Measurements from ENCODE around the gene BRD3. TPM values are rescaled to one million over a fixed set of nuclear protein-coding genes. Genes with fewer than 3 reads are reported as not detected.
A peak's percentile ranks its signal among the peaks of the same experiment; 100 is the strongest.

BRD3 gene
- polyA plus RNA-seq, 3 donors = 45.0 to 52.4 (median 46.4) TPM

- no peak for DNase-seq (ENCODE audit: extremely low read depth in 1 of 11, low read depth in 9 of 11, low spot score in 4 of 11)
Observed at GRCh38 chr9:134030821-134031470, 36.9 kb downstream of the BRD3 start.

DNA sequence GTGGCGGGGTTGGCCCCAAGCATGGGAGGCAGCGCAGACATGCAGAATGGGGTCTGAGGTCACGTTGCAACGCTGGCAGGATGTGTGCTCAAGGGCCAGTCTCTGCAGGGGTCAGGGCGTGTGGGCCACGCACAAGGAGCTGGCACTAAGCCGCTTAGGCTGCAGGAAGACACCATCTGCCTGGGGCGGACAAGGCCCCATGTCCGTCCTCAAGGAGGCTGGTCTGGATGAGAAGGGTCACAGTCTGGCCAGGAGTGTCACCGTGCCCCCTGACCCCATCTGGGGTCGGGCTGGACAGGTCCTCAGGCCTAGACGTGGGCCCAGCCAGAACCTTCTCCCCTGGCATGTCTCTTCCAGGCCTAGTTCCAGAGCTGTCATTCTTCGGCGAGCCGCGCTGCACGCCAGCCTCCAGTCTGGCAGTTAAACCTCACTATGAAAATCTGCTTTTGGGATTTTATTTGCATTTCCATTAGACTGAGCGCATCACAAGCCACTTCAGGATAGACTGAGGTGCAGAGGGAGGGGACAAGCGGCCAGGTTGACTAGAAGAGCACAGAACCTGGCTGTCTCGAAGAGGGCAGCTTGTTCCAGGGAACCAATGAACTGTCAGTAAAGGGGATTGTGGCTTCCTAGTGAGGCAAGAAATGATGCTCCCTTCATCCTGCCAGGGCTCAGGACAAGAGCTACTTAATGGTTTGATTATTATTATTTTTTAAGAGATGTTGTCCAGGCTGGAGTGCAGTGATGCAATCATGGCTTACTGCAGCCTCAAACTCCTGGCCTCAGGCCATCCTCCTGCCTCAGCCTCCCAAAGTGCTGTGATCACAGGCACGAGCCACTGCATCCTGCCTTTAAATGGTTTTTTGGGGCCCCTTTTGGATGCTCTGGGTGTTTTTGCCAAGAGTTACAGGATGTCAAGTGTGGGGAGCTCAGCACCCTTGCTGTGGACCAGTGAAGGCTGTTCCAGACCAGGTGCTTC lies 38.3 kb downstream of the BRD3 start:
- DNase-seq (ENCODE audit: extremely low read depth in 1 of 11, low read depth in 9 of 11, low spot score in 4 of 11) = no peak

GRCh38 chr9:134028575-134029247 lies 39.1 kb downstream of the BRD3 start:
- no peak for DNase-seq (ENCODE audit: extremely low read depth in 1 of 11, low read depth in 9 of 11, low spot score in 4 of 11)

GRCh38 chr9:134028076-134028475 lies 39.8 kb downstream of the BRD3 start:
- DNase-seq (ENCODE audit: extremely low read depth in 1 of 11, low read depth in 9 of 11, low spot score in 4 of 11) = no peak

GRCh38 chr9:134027561-134027960 lies 40.3 kb downstream of the BRD3 start:
- DNase-seq (ENCODE audit: extremely low read depth in 1 of 11, low read depth in 9 of 11, low spot score in 4 of 11) = no peak

DNA sequence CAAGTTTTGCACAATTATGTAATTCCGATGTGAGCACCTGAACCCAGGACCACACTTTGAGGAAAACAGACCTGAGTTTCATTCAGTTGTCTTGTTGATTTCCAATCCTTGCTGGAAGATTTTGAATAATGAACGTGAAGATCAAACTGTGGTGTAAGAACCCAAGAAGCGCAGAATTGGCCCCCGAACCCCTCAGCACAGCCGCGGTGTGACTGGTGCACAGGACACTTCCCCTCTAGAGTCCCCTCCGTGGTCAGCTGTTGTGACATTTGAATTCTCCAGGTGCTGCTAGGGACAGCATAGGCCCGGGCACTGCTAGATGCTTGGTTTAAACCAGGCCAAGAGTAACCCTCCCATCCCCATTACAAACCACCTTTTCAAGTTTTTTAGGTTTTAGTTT lies 40.8 kb downstream of the BRD3 start:
- DNase-seq (ENCODE audit: extremely low read depth in 1 of 11, low read depth in 9 of 11, low spot score in 4 of 11) = no peak

GRCh38 chr9:134026581-134026980 lies 41.2 kb downstream of the BRD3 start:
- no peak for DNase-seq (ENCODE audit: extremely low read depth in 1 of 11, low read depth in 9 of 11, low spot score in 4 of 11)

DNA sequence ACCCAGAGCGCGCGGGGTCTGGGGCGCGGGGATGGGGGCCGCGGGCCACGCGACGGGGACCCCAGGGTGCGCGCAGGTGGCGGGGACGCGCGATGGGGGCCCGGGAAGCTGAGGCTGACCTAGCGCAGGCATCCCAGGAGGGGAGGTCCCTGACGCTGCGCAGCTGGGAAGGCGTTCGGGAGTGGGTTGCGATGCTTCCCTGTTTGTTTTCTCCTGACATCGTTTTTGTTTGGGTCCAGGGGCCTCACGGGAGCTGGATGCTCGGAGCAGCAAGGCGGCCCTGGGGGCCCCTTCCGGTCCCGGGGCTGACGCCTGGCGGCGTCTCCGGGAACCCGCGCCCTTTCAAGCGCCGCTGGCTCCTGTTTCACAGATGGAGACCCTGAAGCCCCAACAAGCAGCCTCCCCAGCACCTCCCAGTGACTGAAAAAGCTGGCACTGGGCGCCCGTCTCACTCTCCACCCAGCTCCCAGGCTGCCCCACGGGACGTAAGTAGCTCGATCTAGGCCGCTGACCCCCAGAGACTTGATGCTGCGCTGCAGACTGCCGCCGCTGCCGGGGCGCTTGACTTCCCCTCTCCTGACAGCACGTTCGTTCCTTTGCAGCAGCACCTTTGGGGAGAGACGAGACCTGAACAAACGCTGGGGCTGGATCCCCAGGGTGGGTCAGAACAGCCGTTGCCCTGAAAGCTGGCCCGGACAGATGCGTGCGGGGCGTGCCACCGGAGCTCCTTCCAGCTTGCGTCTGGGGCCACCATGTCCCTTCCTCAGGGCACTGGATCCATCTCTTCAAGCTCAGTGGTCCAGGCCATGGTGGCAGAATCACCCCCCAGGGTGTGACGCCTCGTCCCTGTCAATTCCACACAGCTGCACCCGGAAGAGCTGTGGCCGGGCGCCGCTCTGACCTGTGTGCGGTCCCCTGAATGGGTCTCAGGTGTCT lies 42.0 kb downstream of the BRD3 start:
- peak in 7 of 11 donors; percentile 15 to 49 (median 30) for DNase-seq (ENCODE audit: extremely low read depth in 1 of 11, low read depth in 9 of 11, low spot score in 4 of 11)

DNA sequence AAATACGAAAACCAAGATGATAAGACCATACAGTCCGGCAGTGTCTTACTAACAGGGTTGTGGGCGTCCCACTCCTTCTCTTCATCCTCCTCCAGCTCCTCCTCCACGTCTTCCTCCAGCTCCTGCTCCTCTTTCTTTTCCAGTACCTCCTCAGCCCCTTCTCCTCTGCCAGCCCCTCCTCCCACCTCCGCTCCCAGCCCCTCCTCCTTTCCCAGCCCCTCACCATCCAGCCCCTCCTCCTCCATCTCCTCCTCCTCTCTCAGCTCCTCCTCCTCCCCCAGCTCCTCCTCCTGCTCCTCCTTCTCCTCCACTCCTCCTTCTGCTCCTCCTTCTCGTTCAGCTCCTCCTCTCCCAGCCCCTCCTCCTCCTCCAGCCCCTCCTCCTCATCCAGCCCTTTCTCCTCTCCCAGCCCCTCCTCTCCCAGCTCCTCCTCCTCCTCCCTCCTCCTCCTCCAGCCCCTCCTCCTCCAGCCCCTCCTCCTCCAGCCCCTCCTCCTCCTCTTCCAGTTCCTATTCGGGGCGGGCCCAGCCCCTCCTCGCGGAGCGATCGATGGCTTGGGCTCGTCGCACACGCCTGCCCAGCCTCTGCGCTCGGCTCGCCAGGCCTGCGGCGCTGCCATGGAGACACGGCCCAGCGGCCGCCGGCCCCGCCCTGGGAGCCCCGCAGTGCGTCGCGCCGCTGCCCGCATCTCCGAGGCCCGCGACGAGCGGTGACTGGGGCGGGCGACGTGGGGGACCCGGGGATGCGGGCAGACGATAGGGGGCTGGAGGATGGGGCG lies 42.8 kb downstream of the BRD3 start, which contains the start of gene BRD3OS:
BRD3OS (plus strand) TSS at position 654 of the 778 bp plus-strand sequence. CDS start 1,267 bp downstream, outside the sequence.
- DNase-seq (ENCODE audit: extremely low read depth in 1 of 11, low read depth in 9 of 11, low spot score in 4 of 11) = peak; percentile 97 to 100 (median 99)

DNA sequence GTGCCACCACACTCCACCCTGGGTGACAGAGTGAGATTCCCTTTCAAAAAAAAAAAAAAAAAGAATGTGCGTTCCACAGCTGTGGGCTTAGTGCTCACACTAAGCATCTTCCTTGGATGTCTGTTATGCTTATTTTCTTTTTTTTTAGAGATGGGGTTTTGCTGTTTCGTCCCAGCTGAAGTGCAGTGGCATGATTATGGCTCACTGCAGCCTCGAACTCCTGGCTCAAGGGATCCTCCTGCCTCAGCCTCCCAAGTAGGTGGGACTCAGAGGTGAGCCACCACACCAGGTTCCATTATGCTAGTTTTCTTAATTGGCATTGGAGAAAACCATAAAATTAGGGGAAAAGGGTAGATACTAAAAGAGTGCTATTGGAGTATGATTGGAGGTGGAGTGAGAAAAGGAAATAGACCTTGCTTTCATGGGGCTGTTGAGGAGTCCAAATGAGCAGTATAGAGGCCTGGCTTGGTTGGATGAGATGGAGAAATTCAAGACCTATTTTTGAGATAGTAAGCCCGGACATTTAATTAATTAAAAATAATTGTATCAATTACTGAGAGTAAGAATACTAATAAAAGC lies 43.5 kb downstream of the BRD3 start:
- no peak for DNase-seq (ENCODE audit: extremely low read depth in 1 of 11, low read depth in 9 of 11, low spot score in 4 of 11)

DNA sequence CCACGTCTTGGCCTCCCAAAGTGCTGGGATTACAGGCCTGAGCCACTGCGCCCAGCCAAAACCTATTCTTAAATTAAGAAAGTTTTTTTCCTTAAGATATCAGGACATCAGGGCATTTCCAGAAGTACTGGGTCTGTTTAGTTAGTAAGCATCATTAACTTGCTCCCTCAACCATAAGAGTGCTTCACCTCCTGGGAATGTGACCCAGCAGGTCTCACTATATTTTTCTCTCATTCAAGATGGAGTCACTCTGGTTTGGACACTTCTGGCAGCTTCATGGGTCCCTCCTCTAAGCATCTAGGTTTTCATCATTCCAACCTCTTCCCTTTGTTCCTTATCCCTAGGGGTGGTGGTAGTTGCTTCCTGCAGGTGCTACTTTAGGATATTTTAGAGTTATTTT lies 52.9 kb downstream of the BRD3 start:
- no peak for DNase-seq (ENCODE audit: extremely low read depth in 1 of 11, low read depth in 9 of 11, low spot score in 4 of 11)

- DNase-seq (ENCODE audit: extremely low read depth in 1 of 11, low read depth in 9 of 11, low spot score in 4 of 11) = no peak
Observed at GRCh38 chr9:134011401-134011800, 56.4 kb downstream of the BRD3 start.

GRCh38 chr9:134010310-134011173 lies 57.3 kb downstream of the BRD3 start:
- DNase-seq (ENCODE audit: extremely low read depth in 1 of 11, low read depth in 9 of 11, low spot score in 4 of 11) = no peak

DNA sequence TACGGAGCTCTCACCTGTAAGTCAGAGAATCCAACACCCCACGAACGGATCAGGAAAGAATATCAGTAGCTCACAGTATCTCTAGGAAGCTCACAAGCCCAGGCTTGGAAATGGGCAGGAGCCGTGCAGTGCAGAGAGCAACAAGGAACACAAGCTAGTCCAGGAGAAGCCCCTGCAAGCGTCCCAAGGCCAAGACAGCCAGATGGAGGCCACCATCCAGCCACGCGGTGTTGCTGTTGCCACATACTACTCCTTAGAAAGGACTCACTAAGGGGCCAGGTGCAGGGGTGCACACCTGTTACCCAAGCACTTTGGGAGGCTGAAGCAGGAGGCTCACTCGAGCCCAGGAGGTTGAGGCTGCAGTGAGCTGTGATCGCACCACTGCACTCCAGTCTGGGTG lies 60.3 kb downstream of the BRD3 start:
- DNase-seq (ENCODE audit: extremely low read depth in 1 of 11, low read depth in 9 of 11, low spot score in 4 of 11) = no peak

DNA sequence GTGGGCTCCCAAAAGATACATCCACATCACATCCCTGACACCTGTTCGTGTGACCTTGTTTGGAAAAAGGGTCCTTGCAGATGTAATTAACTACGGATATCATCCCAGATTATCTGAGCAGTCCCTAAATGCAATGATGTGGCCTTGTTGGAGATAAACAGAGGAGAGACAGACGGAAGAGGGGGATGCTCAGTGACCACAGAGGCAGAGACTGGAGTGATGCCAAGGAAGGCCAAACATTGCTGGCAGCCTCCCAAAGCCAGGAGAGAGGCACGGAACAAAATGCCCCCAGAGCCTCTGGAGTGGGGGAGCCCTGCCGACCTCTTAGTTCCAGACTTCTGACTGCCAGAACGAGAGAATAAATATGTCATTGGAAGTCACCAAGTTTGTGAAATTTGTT lies 60.7 kb downstream of the BRD3 start:
- no peak for DNase-seq (ENCODE audit: extremely low read depth in 1 of 11, low read depth in 9 of 11, low spot score in 4 of 11)

- no peak for DNase-seq (ENCODE audit: extremely low read depth in 1 of 11, low read depth in 9 of 11, low spot score in 4 of 11)
Observed at GRCh38 chr9:134005381-134005780, 62.4 kb downstream of the BRD3 start.

DNA sequence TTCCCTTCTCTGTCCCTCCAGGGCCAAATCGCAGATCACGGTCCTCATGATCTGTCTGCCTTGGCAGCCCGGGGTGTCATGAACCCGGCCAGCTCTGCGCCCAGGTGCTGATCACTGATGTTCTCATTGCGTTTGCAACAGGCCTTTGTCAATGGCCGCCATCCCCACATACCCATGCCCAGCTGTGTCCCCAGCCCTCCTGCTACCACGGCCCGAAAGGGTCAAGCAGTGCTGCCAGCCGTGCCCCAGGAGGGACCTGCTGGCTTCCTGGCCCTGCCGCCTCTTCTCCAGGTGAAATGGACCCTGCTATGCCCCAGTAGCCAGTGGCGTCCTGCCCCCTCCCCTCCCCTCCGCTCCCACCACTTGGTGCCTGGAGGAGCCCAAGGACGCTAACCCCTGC lies 62.9 kb downstream of the BRD3 start:
- no peak for DNase-seq (ENCODE audit: extremely low read depth in 1 of 11, low read depth in 9 of 11, low spot score in 4 of 11)
